Colonic mucosa (tissue), 4 donors: ENCODE measurements around the gene STAC3. TPM values are rescaled to one million over a fixed set of nuclear protein-coding genes. Genes with fewer than 3 reads are reported as not detected.

Source experiments
- DNase-seq: peaks from one replicate; pipeline ENCODE4 v3.0.0-alpha.2; 2020
- H3K27ac ChIP-seq: fragments of 200-600 bp; one replicate; pipeline ENCODE4 v1.8.0; 2021
- H3K27me3 ChIP-seq: fragments of 200-600 bp; one replicate; pipeline ENCODE4 v1.8.0; 2021
- H3K36me3 ChIP-seq: fragments of 200-600 bp; one replicate; pipeline ENCODE4 v1.8.0; 2021
- H3K4me1 ChIP-seq: fragments of 200-600 bp; one replicate; pipeline ENCODE4 v1.8.0; 2021; ENCODE audit warnings: mild to moderate bottlenecking
- H3K4me3 ChIP-seq: fragments of 200-600 bp; one replicate; pipeline ENCODE4 v1.8.0; 2021
- H3K9ac ChIP-seq, 2 donors: one replicate each; pipeline ENCODE4 v1.7.0; 2013; ENCODE audit warnings: control low read depth in 2 of 2, low read depth in 2 of 2, low read length in 2 of 2
- H3K9me3 ChIP-seq: fragments of 200-600 bp; one replicate; pipeline ENCODE4 v1.8.0; 2021
- intact Hi-C: fragments of 100-400 bp; cut with DNase I; formaldehyde crosslinking; loops from one replicate; pipeline ENCODE4 v1.14.1; 2022
- total RNA-seq, 2 donors: library from RNA; stranded (reverse); fragmentation: NEBNext Ultra II Directional in 1 of 2; extraction: Animal tissue kit (Norgen Biotek cat#: 25700) in 1 of 2; gene quantifications; one replicate each; pipeline ENCODE4 v1.2.1, GENCODE V29; 2021
- TF ChIP-seq, protein P1 (sequence below): fragments of 200-600 bp; IDR thresholded peaks from one replicate; pipeline ENCODE4 v1.8.0; 2022; ENCODE audit warnings: antibody characterized with exemption, mild to moderate bottlenecking
- donor health status: healthy.
- donor health status: DM: no; HTN: no; CAD: no.
- donor health status: DM: no; HTN: no; CAD: no.

The STAC3 gene
- total RNA-seq, 2 donors from 2014 or later: 1.9 to 2.7 TPM

DNA sequence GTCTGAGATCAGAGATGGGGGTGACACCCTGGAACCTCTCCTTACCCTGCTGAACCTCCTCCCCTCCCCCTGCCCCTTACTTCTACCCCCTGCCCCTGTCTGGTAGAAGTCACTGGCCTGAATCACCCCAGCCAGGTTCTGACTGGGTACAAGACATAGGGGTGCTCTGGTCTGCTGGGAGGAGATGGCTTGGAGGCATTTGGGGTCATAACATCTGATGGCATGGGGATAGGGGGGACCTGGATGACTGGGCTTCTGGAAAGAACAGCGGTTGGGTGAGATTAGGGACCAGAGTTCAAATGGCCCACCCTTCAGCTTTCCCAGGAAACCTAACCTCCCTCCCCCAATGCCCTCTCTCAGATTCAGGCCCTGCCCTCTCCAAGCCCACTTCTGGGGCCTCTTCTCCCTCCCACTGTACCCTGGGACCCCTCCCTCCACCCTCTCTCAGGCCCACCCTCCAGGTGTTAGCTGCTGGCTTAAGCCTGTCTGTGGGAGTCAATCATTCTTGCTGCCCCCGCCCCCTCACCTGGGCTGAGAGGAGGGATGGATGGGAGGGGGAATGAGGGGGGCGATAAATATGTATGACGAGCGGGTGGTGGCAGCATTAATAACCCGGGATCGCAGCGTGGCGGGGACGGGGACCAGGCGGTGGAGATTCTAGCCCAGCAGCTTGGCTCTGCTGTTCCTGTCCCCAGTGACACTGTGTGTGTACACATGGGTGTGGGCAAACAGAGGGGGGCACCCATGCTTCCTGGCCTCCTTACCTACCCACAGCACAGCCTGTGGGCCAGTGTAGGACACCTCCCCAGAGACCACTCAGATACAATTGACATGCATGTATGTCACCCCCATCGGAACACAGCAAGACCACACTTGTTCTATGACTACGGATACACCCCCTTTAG lies 28.4 kb downstream of the STAC3 start:
- intact Hi-C loops: no loop called here
- H3K4me1 ChIP-seq: peaks cover 4% of the 10 kb centered on the region
- no peaks in the 10 kb centered on the region for H3K36me3 ChIP-seq
- TF ChIP-seq, protein P1, sequence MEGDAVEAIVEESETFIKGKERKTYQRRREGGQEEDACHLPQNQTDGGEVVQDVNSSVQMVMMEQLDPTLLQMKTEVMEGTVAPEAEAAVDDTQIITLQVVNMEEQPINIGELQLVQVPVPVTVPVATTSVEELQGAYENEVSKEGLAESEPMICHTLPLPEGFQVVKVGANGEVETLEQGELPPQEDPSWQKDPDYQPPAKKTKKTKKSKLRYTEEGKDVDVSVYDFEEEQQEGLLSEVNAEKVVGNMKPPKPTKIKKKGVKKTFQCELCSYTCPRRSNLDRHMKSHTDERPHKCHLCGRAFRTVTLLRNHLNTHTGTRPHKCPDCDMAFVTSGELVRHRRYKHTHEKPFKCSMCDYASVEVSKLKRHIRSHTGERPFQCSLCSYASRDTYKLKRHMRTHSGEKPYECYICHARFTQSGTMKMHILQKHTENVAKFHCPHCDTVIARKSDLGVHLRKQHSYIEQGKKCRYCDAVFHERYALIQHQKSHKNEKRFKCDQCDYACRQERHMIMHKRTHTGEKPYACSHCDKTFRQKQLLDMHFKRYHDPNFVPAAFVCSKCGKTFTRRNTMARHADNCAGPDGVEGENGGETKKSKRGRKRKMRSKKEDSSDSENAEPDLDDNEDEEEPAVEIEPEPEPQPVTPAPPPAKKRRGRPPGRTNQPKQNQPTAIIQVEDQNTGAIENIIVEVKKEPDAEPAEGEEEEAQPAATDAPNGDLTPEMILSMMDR: no peak
- no peak overlapping the region for H3K27ac ChIP-seq
- H3K27me3 ChIP-seq: peaks cover 92% of the 10 kb centered on the region
- no peak overlapping the region for H3K4me3 ChIP-seq
- no peaks in the 10 kb centered on the region for H3K9me3 ChIP-seq
- DNase-seq: no peak
- no peak overlapping the region for H3K9ac ChIP-seq

DNA sequence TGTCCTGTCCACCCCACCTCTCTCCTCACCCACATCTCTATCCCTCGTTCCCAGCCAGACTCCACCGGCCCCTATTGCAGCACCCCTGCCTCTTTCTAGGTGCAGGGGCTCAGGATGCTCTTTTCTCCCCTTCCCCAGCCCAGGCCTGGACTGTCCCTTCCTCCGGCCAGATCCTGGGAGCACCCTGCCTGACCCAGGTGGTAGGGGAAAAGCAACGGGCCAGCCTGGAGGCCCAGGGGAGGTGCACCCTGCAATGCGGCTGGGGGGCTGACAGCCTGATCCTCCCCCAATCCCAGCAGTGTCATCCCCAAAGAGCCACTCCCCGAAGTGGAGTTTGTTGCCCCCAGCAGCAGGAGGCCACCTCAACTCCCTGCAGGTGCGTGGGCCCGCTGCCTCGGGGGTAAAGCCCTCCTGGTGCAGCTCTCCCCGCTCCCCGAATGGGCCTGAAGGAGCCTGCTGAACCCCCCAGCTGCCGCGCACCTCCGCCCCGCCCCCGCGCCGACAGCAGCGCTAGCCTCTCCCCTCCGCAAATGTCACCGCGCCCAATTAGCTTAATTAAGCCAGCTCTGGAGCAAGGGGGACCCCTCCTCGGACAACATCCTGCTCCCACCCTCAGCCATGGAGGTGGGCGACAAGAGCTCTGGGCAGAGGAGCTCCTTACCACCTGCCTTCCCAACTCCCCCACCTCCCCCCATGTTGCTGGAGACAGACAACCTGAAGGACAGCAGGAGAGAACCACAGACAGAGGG lies 29.6 kb downstream of the STAC3 start:
- no peak overlapping the region for H3K4me3 ChIP-seq
- H3K9ac ChIP-seq: no peak overlapping the region
- DNase-seq: no peak
- no peaks in the 10 kb centered on the region for H3K36me3 ChIP-seq
- TF ChIP-seq, protein P1: no peak
- no peak overlapping the region for H3K27ac ChIP-seq
- no peaks in the 10 kb centered on the region for H3K9me3 ChIP-seq
- peaks cover 12% of the 10 kb centered on the region for H3K4me1 ChIP-seq
- intact Hi-C loops: no loop called here
- peaks cover 94% of the 10 kb centered on the region for H3K27me3 ChIP-seq

DNA sequence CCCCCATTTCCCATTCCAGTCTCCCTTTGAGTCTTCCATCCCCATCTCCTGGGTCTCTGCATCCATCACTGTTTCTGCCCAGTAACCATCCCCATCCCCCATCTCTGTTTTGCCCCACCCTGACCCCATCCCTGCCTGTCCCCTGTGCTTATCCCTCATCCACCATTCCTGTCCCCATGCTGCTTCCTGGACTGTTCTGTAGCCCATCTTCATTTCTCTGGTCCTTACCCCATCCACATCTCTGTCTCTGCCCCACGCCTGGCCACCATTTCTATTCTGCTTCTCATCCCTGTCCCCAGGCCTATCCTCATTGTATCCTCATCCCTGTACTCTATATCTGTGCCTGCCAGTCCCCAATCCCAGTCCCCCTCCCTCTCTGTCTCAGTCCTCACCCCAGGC lies 30.2 kb downstream of the STAC3 start:
- TF ChIP-seq, protein P1: no peak
- peaks cover 94% of the 10 kb centered on the region for H3K27me3 ChIP-seq

DNA sequence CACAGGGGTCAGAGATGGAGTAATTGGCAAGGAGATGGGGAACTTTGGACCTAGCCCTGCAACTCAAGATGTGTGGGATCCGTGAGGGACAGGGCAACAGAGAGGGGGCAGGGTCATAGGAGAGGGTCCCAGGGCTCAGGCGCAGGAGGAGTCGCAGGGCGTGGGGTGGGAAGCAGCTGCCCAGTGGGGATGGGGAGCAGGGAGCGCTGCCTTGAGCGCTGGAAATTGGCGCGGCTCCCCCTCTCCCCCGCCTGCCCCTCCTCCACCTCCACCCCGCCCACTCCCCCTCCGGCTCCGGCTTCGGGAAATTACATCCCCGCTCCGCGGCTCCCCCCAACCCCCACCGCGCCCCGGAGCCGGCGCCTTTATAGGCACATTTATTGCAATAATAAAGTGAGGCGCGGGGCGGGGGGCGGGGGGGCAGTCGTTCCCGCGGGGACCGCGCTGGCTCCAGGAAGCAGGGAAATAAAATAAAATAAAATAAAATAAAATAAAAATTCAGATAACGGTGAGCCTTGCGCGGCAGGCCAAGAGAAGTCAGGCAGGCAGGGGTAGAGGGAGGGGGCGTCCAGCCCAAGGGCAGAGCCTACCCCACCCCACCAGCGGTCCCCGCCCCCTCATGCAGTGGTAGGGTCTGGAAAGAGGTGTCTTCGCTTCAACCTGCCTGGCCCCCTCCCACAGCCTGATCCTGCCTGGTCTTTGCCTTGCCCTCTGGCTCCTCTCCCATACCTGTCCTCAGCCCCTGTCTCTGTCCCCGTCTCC lies 30.8 kb downstream of the STAC3 start:
- H3K4me3 ChIP-seq: no peak overlapping the region
- TF ChIP-seq, protein P1: no peak
- H3K4me1 ChIP-seq: peaks cover 11% of the 10 kb centered on the region
- H3K9me3 ChIP-seq: no peaks in the 10 kb centered on the region
- no peak overlapping the region for H3K27ac ChIP-seq
- no peaks in the 10 kb centered on the region for H3K36me3 ChIP-seq
- DNase-seq: no peak
- peaks cover 94% of the 10 kb centered on the region for H3K27me3 ChIP-seq
- no peak overlapping the region for H3K9ac ChIP-seq
- intact Hi-C loops: no loop called here

More for the DNA sequence above, 30.2 kb downstream of the STAC3 start:
- intact Hi-C loops: no loop called here
- Histone ChIP-seq H3K9ac (no peak overlapping the region), H3K36me3 (no peaks in the 10 kb centered on the region), H3K9me3 (no peaks in the 10 kb centered on the region), H3K4me1 (peaks cover 13% of the 10 kb centered on the region), H3K27ac (no peak overlapping the region), H3K4me3 (no peak overlapping the region)
- no peak for DNase-seq
